ENCODE results near the gene VDAC1. TPM values are rescaled to one million over a fixed set of nuclear protein-coding genes. Genes with fewer than 3 reads are reported as not detected.

Gene VDAC1
- total RNA-seq, 1 experiment from 2014 or later: 368 TPM

GRCh38 chr5:133928587-133929393 is 76.0 kb downstream of the VDAC1 start:
- no peaks in the 10 kb centered on the region for H3K36me3 ChIP-seq (replicated peaks; ENCODE audit: control insufficient read depth, insufficient read depth, low read length)
- no peaks in the 10 kb centered on the region for H3K27me3 ChIP-seq (ENCODE audit: control insufficient read depth, insufficient read depth, low read length)
- DNase-seq: no peak
- H3K4me3 ChIP-seq (ENCODE audit: insufficient read depth, low read depth, low read length): no peak overlapping the region

GRCh38 chr5:133927300-133928180 is 77.2 kb downstream of the VDAC1 start:
- no peak overlapping the region for H3K4me3 ChIP-seq (ENCODE audit: insufficient read depth, low read depth, low read length)
- H3K27me3 ChIP-seq (ENCODE audit: control insufficient read depth, insufficient read depth, low read length): no peaks in the 10 kb centered on the region
- no peak for DNase-seq
- H3K36me3 ChIP-seq (replicated peaks; ENCODE audit: control insufficient read depth, insufficient read depth, low read length): no peaks in the 10 kb centered on the region

GRCh38 chr5:133926489-133927299 is 78.1 kb downstream of the VDAC1 start:
- Histone ChIP-seq H3K27me3 (ENCODE audit: control insufficient read depth, insufficient read depth, low read length) (no peaks in the 10 kb centered on the region), H3K4me3 (ENCODE audit: insufficient read depth, low read depth, low read length) (no peak overlapping the region), H3K36me3 (replicated peaks; ENCODE audit: control insufficient read depth, insufficient read depth, low read length) (no peaks in the 10 kb centered on the region)
- DNase-seq: no peak

GRCh38 chr5:133925866-133926488 is 78.8 kb downstream of the VDAC1 start:
- H3K27me3 ChIP-seq (ENCODE audit: control insufficient read depth, insufficient read depth, low read length): no peaks in the 10 kb centered on the region
- no peaks in the 10 kb centered on the region for H3K36me3 ChIP-seq (replicated peaks; ENCODE audit: control insufficient read depth, insufficient read depth, low read length)
- no peak for DNase-seq
- H3K4me3 ChIP-seq (ENCODE audit: insufficient read depth, low read depth, low read length): no peak overlapping the region

DNA sequence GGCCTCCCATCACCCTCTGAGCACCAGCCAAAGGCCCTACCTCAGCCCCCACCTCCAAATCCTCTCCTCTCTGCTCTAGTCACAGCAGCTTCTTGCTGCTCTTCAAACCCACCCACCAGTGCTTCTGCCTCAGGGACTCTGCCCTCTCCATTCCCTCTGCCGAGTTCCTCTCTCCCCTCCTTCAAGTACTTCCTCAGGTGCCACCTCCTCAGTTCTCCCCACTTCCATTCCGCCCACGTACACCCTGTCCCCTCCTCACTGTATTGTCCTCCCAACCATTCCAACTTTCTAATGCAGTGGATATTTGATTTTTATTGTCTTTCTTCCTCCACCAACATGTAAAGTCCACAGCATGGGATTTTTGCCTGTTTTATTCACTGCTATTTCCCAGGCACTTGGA is 79.5 kb downstream of the VDAC1 start:
- Histone ChIP-seq H3K4me3 (ENCODE audit: insufficient read depth, low read depth, low read length) (no peak overlapping the region), H3K36me3 (replicated peaks; ENCODE audit: control insufficient read depth, insufficient read depth, low read length) (no peaks in the 10 kb centered on the region), H3K27me3 (ENCODE audit: control insufficient read depth, insufficient read depth, low read length) (no peaks in the 10 kb centered on the region)
- no peak for DNase-seq

DNA sequence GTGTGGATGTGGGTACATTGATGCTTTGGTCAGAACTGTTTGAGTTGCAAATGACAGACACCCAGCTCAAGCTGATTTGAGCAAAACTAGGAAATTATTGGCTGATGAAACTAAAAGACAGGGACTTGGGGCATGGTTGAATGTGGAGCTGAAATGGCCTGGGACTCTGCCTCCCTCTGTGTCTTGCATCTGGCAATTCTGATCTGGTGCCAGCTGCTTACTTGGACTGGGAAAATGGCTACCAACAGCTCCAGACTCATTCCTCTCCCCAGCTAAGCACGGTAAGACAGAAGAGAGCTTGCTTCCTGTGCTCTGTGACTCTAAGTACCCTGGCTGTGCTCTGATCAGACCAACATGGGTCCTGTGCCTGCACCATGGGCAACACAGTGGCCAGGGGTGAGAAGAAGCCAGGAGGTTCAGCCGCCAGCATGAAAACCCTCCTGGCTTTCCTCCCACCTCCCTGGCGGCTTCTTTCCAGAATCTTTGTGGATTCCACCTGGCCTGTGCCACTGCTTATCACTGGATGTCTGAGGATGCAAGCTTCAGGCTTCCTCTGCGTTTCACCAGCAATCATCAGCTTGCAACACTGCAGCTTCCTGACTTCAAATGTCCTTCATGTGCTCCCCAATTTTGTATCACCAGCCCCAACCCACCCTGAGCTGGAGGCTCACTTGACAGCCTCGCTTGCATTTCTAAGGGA is 80.4 kb downstream of the VDAC1 start:
- H3K4me3 ChIP-seq (ENCODE audit: insufficient read depth, low read depth, low read length): no peak overlapping the region
- no peak for DNase-seq
- H3K36me3 ChIP-seq (replicated peaks; ENCODE audit: control insufficient read depth, insufficient read depth, low read length): no peaks in the 10 kb centered on the region
- no peaks in the 10 kb centered on the region for H3K27me3 ChIP-seq (ENCODE audit: control insufficient read depth, insufficient read depth, low read length)

DNA sequence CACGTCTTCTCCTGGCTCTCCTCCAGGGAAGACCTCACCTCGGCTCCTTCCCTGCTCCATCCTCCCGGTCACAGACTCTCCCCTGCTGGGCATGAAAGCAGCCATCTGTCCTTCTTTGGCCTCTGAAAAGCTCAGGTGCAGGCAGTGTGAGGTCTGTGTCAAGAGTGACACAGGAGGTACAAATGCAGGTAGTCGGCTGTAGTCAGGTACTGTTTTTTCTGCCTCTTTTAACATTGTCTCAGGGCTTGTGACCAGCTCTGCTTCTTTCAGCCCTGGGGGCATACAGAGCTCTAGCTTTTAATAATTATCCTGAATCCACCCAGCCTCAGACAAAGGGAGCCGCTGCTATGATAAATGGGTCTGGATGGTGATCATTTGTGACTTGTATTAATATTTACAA is 82.8 kb downstream of the VDAC1 start:
- DNase-seq: no peak
- H3K27me3 ChIP-seq (ENCODE audit: control insufficient read depth, insufficient read depth, low read length): no peaks in the 10 kb centered on the region
- no peaks in the 10 kb centered on the region for H3K36me3 ChIP-seq (replicated peaks; ENCODE audit: control insufficient read depth, insufficient read depth, low read length)
- H3K4me3 ChIP-seq (ENCODE audit: insufficient read depth, low read depth, low read length): no peak overlapping the region

Other genes starting within 250 kb of the VDAC1 start
- gene C5orf15, start 36.4 kb downstream of the VDAC1 start, total RNA-seq (2014; rRNA removed; shearing (Covaris generic)): 48.7 and 55.5 TPM in 2 replicates
- 2.4 and 3.7 TPM in 2 replicates for gene TCF7, start 109.7 kb upstream of the VDAC1 start, total RNA-seq (2014; rRNA removed; shearing (Covaris generic))
- gene SKP1, start 172.0 kb upstream of the VDAC1 start, total RNA-seq (2014; rRNA removed; shearing (Covaris generic)): 287 and 332 TPM in 2 replicates
- 152 and 184 TPM in 2 replicates for gene PPP2CA, start 221.1 kb upstream of the VDAC1 start, total RNA-seq (2014; rRNA removed; shearing (Covaris generic))